RCC 7860 (cell line): ENCODE results near the gene DHFR.

Source experiments
- DNase-seq: peaks from one replicate; pipeline ENCODE4 v3.0.0-alpha.2; 2015; ENCODE audit warnings: low spot score
- FAIRE-seq: peaks from 2 replicates; lab custom pipeline; 2012; peaks lifted over from hg19 to GRCh38; lab: Jason Lieb, UNC

Gene DHFR

DNA sequence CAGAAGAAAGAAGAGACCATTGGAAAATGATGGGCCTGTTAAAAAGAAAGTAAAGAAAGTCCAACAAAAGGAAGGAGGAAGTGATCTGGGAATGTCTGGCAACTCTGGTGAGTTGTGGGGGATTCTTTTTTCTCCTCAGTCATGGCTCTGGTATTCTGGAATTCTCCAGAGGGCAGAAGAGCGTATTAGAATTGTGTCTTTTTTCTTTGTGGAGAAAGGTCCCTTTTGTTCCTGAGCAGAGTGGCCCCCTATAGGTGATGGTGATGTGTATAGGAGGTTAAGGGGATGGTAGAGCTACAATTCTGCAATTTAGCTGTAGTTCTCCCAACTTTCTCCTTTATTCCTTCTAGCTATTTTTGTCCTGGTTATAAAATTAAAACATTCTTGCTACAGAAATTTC is 1.6 kb upstream of the DHFR start:
- FAIRE-seq = no peak

DNA sequence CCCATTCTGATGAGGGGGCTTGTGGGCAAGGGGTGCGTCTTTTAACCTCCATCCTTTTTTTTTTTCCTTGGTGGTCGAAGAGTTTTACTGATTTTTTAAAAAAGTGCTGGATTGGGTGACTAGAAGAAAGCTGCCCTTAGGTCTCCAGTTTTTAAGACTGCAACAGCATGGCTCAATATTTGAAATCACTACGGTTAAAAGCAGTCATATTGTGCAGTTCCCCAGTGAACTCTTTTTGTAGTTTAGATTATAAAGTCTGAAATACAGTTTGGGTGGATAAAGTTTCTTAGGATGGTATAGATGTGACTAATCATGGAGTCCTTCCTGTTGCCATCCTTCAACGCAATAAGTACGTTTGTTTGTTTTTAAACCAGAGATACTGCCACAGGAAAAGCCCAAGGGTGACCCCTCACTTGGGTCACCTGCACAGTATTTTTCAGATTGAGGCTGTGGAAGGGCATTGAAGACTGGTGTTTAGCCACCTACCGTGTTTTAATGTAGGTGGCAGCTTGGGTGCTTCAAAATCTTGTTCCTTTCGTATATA is 520 bp upstream of the DHFR start:
- DNase-seq (no peak), FAIRE-seq (no peak)

More for the DNA sequence above, 1.6 kb upstream of the DHFR start:
- no peak for DNase-seq

DNA sequence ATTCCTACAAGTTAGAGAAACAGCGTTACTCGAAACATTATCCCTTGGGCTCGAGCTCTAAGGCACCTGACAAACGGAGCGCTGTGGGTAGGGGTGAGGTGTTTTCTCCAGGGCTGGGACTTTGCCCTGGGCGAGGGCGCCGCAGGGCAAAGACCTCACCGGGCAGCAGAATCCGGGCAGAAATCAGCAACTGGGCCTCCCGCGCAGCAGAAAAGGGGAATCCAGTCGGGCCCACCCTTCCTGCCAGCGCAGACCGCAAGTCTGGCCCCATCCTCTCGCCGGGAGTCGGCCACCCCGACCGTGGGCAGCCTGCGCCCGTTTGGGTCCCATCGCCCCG is 761 bp downstream of the DHFR start:
- no peak for DNase-seq
- FAIRE-seq = no peak

DNA sequence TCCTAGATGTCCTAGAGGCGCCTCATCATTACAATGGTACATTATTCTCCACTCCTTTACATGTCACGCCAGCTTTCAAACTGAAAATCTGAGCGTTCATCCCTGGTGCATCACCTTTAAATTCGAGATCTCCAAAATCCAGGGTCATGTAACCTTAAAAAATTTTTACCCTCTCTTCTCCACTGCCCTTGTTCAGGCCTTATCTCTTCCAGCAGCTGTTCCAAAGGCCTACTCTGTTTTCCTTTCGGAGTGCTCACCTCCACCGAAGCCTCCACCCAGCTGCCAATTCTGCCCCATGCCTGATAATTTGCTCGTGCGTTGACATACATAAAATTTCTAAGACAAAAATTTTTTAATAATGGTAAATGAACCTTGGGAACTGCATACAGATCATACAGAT is 1.3 kb downstream of the DHFR start:
- FAIRE-seq = no peak
- no peak for DNase-seq

DNA sequence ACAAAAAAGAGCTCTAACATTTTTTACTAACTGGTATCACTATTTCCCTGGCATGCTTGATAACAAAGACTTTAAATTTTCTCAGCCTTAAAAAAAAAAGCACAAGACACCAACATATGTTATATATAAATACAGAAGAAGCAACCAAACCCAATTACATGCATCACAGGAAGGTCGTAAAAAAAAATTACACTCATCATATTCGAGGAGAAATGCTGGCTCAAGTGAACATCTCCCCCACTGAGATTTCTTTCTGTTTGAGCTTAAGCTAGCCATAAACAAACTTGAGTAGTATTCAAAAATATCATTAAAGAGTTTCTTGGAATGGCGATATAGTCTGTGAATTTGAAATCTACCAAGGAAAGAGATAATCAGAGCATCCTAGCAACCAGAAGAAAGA is 7.9 kb downstream of the DHFR start:
- DNase-seq (no peak), FAIRE-seq (no peak)

DNA sequence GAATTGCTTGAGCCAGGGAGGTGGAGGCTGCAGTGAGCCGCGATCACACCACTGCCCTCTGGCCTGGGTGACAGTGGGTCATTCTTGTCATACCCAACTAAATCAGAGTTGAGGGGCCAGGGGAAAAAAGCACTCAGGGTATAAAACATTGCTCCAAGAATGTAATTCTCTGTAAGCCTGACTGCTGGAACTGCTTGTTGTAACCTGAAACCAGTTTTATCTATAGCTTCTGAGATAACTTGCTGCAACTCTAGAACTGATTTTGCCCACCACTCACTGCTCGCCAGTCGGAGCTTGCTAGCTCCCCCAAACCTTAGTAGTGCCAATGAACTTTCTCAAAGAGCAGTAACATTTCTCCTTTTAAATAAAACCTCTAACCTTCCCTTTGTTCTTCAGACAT is 9.9 kb downstream of the DHFR start:
- DNase-seq (no peak), FAIRE-seq (no peak)

DNA sequence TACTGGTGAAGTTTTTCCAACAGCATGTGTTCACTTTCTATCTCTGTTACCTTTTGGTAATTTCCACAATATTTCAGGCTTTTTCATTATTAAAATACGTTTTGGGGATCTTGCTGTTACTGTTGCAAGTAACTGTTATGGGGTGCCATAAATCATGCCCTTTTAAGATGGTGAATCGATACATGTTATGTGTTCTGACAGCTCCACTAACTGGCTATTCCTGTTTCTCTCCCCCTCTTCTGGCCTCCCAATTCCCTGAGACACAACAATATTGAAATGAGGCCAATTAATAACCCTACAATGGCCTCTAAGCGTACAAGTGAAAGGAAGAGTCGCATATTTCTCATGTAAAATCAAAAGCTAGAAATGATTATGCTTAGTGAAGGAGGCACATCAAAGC is 13.4 kb downstream of the DHFR start:
- FAIRE-seq (no peak), DNase-seq (no peak)

DNA sequence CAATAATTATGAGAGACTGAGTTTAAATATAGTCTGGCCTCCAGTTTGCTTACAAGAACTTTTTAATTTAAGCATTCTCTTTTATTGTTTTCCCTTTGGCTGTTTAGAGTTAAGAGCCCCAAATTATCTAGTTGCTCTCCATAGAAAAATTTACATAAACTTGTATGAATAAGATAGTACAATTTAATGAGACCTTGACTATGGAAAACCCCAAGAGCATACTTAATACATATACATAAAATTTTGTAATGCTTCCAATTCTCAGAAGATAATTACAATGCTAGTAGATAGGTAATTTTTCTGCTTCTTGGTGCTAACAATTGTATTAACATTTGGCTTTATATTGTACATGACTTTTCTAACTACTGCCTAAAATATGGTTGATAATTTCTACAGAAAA is 20.6 kb downstream of the DHFR start:
- DNase-seq = no peak

DNA sequence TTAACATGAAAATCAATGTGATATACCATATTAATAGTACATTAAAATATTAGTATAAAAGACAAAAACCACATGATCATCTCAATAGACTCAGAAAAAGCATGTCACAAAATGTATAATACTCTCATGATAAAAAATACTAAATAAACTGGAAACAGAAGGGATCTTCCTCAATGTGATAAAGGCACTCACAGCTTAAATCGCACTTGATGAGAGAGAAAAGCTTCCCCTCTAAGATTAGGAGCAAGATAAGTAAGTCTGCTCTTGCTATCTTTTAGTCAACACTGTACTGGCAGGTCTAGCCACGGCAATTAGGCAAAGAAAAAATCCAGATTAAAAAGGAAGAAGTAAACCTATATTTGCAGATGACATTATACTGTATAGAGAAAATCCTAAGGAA is 22.1 kb downstream of the DHFR start:
- DNase-seq = no peak
- FAIRE-seq = no peak

More for the DNA sequence above, 20.6 kb downstream of the DHFR start:
- no peak for FAIRE-seq

DNA sequence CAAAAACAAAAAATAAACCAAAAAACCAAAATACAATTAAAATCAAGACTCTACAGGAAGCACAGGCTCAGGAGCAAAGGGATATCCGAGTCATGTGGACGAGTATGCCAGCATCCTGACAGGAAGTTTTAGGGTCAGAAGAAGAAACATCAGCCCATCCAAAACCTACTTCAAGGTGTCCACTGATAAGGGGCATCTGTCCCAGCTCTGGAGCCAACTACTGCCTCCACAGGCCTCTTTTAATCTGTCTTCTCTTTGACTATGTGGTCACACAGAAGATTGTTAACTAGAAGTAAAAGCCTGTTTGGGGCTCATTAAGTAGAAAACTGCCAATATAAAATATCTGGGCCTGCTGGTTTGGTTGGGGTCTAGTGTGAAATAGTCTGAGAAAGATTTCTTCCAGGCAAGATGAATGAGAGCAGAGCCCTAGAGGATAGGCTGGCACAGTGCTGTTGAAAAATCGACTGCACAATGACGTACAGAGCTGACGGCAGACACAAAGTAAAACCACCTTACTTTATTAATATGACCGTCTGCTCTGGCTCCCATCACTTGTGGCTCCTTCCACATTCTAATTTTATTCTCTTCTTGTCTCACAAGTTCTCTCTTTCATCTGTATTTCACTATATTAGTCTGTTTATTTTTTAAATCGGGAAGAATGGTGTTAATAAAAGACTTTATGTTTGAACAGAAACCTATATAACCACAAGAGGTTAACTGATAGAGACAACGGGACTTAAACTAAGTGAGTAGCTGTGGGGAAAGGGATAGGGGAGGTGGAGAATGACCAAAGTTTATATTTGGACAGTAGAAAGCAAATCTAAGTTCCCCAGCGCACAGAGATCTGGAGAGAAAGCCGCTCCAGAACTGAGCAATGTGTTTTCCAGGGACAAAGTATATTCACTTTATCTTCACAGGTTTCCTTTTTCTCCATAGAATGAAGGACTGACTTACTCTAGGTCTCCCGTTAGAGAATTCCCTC is 23.2 kb downstream of the DHFR start:
- no peak for DNase-seq

DNA sequence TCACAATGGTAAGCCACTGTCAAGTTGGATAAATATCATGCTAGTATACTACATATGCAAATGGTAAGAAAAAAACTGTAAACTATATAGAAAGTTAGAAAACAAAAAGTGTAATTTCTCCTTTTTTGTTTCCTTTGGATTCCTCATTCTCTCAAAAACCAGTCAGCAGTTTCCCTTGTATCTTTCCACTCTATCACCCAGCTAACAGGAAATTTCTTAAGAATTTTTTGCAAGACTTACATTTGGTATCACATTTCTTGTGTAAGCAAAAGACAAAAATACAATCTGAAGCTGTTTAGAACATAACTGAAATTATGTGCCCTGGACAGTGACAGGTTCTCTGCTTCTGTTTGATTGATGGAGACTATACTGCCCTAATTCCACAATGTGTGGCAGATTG is 25.5 kb downstream of the DHFR start:
- DNase-seq (no peak), FAIRE-seq (no peak)

More for the DNA sequence above, 23.2 kb downstream of the DHFR start:
- FAIRE-seq = no peak

DNA sequence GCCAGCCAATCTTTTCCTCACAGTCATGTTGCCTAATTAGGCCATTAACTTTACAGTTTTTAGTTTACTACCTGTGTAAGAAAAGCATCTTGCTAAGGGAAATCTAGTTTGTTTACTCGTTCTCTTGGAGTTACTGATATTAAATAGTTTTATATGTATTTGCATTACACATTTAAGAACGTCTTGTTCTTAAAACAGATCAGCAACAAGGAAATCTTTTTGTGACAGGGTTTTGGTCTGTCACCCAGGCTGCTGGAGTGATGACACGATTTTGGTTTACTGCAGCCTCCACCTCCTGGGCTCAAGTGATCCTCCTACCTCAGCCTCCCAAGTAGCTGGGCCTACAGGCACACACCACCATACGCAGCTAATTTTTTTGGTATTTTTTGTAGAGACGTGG is 29.6 kb downstream of the DHFR start:
- DNase-seq (no peak), FAIRE-seq (no peak)

DNA sequence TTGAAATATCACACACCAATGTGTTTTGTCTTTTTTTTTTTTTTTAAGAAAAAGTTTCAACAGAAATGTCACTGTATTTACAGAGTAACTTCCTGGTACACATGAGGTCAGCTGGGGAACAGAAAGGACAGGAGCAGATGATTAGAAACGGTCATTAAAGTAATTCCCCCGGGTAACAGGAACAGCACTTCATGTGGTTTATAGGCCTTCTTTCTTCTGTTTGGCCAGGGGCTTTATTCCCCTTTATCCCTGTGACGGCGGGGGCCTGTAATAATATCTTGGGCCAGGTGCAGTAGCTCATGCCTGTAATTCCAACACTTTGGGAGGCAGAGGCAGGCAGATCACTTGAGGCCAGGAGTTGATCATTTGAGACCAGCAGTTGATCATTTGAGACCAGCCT is 30.8 kb downstream of the DHFR start:
- no peak for DNase-seq
- no peak for FAIRE-seq

DNA sequence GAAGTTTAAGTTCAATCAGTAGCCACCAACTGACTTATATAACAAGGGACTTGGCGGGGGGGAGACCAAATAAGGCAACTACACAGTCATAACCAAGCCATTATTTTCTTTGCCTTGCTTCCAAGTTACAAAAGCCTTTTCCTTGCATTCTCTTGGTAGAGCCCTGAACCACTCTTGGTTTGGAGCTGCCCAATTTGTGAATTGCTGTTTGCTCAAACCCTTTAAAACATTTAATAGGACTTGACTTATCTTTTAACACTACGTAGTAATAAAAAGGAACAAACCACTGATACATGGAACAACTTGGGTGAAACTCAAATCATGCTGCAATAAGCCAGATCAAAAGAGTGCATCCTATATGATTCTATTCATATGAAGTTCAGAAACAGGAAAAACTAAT is 32.0 kb downstream of the DHFR start:
- no peak for DNase-seq
- FAIRE-seq = no peak

DNA sequence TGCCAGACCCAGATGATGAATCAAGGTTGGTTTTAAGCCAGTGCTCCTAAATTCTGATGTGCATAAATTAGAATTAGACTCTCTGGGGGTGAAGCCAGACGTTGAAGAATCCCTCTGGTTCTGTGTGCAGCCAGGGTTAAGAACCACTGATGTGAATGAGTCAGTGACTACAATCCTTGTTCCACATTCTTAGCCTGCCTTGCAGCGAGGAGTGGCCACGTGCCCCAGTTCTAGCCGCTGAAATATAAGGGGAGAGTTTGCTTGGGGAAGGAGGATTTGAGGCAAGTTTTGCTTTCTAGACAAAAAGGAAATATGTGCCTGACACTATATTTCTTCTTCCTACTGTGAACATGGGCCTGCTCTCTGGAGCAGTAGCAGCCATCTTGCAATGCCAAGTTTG is 34.6 kb downstream of the DHFR start:
- no peak for FAIRE-seq
- DNase-seq = no peak

DNA sequence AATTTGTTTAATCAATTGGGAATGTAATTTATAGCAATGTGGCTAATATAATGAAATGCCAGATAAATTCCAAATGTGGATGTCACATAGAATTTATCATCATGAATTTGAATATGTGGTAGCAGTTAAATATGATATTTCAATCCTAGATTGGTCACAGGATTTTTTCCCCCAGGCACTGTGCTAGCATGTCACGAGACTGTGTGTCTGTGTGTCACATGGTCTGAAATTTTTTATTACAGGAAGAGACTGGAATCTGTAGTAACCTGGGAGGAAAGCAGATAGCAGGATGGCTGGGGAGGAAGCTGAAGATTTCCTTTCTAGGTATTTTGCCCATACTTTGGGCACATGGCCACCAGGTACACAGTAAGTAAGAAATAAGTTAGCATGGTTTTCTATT is 35.7 kb downstream of the DHFR start:
- no peak for FAIRE-seq
- DNase-seq = no peak

DNA sequence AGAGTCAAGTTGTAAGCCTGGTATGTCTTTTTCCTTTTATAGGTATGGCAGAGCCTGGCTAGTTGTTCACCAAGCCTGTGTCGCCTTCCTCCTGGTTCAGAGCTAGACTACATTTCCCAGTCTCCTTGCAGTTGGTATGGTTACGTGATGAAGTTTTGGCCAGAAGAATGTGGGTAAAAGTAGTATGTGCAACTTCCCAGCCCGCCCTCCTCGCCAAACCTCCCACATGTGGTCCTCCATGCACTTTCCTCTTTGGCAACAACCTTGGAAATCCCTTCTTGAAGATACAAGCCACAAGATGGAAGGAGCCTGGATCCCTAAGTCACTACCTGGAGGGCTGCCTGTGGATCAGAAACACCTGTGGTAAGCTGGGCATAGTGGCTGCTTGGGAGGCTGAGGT is 36.3 kb downstream of the DHFR start:
- DNase-seq (no peak), FAIRE-seq (no peak)

DNA sequence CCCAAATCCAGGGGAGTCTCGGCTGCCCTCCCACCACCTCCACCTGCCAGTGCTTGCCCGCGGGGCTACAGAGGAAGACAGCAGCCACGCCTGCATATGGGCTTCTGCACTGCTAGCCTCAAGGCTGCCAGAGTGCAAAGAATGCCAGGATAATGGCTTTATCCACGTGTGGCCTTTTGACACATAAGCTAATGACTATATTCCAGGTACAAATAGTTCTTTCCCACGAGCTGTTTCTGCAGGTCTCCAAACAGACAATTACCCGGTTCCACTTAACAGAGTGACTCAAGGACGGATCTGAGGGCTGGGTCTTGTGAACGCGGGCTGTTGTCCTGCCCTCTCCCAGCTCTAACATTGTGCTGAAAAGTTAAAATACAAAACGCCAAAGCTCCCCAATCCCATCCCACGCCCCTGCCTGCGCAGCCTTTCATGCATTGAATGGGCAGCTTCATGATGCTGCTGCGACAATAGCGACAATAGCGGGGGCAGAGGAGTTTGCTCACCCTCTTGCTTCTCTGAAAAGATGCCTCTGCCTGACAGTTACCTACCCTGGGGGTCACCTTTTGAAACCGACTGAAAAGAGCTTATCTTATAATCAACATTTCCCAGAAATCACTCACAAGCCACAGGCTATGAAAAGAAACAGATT is 39.4 kb downstream of the DHFR start:
- no peak for FAIRE-seq
- DNase-seq = no peak

DNA sequence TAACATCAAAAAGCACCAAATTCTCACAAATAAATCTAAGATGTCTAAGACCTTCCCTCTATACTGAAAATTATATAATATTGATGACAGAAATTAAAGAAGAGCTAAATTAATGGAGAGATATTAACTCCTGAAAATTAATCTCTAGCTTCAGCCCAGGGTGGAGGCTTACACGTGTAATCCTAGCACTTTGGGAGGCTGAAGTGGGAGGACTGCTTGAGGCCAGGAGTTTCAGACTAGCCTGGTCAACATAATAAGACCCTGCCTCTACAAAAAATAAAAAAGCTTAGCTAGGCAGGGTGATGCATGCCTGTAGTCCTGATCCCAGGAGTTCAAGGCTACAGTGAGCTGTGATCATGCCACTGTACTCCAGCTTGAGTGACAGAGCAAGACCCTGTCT is 45.1 kb downstream of the DHFR start:
- FAIRE-seq = no peak

DNA sequence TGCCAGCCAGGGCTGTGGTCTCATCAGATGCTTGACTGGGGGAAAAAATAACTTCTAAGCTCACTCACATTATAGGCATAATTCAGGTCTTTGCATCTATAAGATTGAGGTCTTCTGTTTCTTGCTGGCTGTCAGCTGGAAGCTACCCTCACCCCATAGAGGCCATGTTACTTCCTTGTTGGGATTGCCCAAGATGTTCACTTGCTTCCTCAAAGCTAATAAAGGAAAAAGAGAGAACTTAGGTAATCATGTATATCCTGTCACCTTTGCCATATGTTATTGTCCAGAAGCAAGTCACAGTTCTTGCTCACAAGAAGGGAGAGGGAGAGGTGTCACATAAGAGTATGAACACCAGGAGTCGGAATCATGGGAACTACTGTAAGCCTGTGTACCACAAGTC is 46.1 kb downstream of the DHFR start:
- FAIRE-seq = no peak
- DNase-seq = no peak

More for the DNA sequence above, 45.1 kb downstream of the DHFR start:
- DNase-seq = no peak

DNA sequence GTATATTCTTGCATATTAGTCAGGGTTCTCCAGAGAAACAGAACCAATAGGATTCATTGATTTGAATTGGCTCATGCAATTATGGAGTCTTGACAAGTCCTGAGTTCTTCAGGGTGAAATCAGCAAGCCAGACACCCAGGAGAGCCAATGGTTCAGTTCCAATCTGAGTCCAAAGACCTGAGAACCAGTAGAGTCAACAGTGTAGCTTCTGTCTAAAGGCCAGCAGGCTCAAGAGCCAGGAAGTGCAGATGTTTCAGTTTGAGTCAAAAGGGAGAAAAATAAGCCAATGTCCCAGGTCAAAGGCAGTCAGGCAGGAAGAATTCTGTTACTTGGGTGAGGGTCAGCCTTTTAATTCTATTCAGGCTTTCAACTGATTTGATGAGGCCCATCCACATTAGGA is 47.0 kb downstream of the DHFR start:
- FAIRE-seq = no peak

DNA sequence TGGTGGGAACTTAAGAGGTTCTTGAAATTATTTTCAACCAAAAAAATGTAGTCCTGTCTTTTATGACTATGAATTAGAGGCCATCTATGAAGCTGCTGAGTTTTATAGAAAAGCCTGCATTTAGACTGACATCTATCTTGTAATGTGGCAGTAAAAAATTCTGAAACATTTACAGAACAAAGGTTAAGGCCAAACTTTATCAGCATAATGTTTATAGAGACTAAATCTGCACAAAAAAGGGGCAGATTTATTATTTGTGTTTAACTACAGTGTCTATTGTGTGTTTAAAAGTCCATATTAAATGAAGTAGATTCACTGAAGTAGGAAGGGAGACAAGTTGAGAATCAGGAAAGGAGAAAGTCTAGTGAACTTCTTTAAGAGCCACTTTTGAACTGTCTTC is 47.4 kb downstream of the DHFR start:
- DNase-seq = no peak

More for the DNA sequence above, 47.0 kb downstream of the DHFR start:
- DNase-seq = no peak

More for the DNA sequence above, 47.4 kb downstream of the DHFR start:
- no peak for FAIRE-seq
